MG63 (cell line): Measurements from ENCODE around the gene PER3. TPM values are rescaled to one million over a fixed set of nuclear protein-coding genes. Genes with fewer than 3 reads are reported as not detected.
"Not testable (repeated sequence)": the region's sequence is repeated elsewhere in the genome, so short reads cannot be mapped to it uniquely, and the experiment has no call there.

ENCODE experiments used
- DNase-seq: peaks from one replicate; pipeline ENCODE4 v3.0.0-alpha.2; 2020
- H3K27me3 ChIP-seq: fragments of 250-450 bp; sonication (Bioruptor Pico); 2 replicates; pipeline ENCODE4 v1.5.1; 2020; ENCODE audit warnings: mild to moderate bottlenecking, moderate library complexity
- H3K36me3 ChIP-seq: fragments of 250-450 bp; sonication (Bioruptor Pico); 2 replicates; pipeline ENCODE4 v1.5.1; 2020; ENCODE audit warnings: mild to moderate bottlenecking, moderate library complexity
- H3K4me3 ChIP-seq: fragments of 250-450 bp; sonication (Bioruptor Pico); 2 replicates; pipeline ENCODE4 v1.5.1; 2020; ENCODE audit warnings: mild to moderate bottlenecking, moderate library complexity
- H3K9me3 ChIP-seq: fragments of 250-450 bp; sonication (Bioruptor Pico); 2 replicates; pipeline ENCODE4 v1.5.1; 2020; ENCODE audit warnings: mild to moderate bottlenecking, moderate library complexity
- total RNA-seq: library from RNA; depleted of rRNA; stranded (reverse); fragments of >200 nt; shearing (Covaris generic); gene quantifications from 2 replicates; pipeline ENCODE4 v1.2.3, GENCODE V29; 2014; ENCODE audit warnings: low replicate concordance

The PER3 gene
- total RNA-seq, 1 experiment from 2014 or later, result 1.2 TPM

DNA sequence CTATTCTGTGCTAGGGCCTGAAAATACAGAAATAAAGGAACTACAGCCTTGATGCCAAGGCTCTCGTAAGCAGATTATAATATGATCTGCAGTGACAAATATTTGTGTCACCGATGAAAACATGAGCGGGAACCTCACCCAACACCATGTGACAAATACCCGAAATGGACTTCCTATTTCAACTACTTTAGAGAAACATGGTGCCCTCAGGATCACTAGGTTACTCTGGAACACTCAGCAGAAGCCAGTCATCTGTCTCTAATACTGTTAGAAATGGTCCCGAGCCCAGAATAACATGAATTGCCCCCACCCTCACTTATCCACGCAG, 13.5 kb upstream of the PER3 start:
- H3K4me3 ChIP-seq, result peak overlapping the region; percentile 71
- no peak for DNase-seq
- H3K27me3 ChIP-seq, result no peaks in the 10 kb centered on the region
- H3K36me3 ChIP-seq, result peaks cover 26% of the 10 kb centered on the region
- H3K9me3 ChIP-seq, result no peaks in the 10 kb centered on the region; the same call in 1 of the 2 replicates

DNA sequence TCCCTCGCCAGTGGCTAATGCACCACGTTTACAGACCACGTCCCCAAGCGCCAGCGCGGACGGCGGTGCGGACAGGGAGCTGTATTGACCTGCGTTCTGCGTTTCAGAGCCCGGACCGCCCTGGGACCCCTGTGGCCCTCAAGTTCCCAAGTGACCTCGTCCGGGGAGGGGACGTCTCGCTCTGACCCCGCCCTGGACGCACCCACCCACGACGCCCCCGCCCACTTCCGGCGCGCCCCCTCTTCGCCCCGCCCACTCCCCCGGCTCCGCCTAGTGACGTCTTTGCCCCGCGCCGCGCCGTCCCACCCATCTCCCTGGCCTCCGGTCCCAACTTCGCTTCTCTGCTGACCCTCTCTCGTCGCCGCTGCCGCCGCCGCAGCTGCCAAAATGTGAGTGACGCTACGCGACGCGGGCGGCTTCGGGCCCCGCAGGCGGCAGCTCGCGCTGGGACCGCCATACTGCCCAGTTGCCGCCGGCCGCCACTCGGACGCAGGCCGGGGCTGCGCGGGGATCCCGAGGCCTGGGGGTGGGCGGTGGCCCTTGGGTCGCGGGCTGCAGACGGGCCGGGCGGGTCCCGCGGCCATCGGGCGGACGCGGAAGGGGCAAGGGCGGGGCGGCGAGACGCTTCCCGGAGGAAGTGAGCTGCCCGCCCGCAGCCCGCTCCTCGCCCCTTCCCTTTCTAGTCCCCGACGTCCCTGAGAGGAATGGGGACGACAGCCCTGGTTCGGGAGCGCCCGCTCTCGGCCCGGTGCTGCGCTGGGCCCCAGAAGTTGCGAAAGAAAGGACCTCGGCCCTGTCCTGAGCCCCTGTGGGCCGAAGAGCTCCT, 12.9 kb upstream of the PER3 start, which contains the start of gene VAMP3:
TSS of gene VAMP3 (plus strand) at position 300 of the 826 bp plus-strand sequence. CDS start at position 388, 88 bp downstream.
- Histone ChIP-seq H3K9me3 (no peaks in the 10 kb centered on the region; the same call in 1 of the 2 replicates), H3K4me3 (peak within 1 kb of the TSS; percentile 71), H3K27me3 (no peaks in the 10 kb centered on the region), H3K36me3 (peaks cover 27% of the 10 kb centered on the region)
- peak; percentile 77 for DNase-seq

GRCh38 chr1:7771823-7772299, 12.2 kb upstream of the PER3 start:
- H3K9me3 ChIP-seq, result no peaks in the 10 kb centered on the region; the same call in 1 of the 2 replicates
- H3K27me3 ChIP-seq, result no peaks in the 10 kb centered on the region
- H3K36me3 ChIP-seq, result peaks cover 29% of the 10 kb centered on the region
- peak overlapping the region; percentile 71 for H3K4me3 ChIP-seq
- no peak for DNase-seq

- DNase-seq, result no peak
- no peak overlapping the region for H3K4me3 ChIP-seq
- H3K9me3 ChIP-seq, result no peaks in the 10 kb centered on the region
- no peaks in the 10 kb centered on the region for H3K27me3 ChIP-seq
- peaks cover 53% of the 10 kb centered on the region for H3K36me3 ChIP-seq
Observed at GRCh38 chr1:7777591-7777990, 6.5 kb upstream of the PER3 start.

DNA sequence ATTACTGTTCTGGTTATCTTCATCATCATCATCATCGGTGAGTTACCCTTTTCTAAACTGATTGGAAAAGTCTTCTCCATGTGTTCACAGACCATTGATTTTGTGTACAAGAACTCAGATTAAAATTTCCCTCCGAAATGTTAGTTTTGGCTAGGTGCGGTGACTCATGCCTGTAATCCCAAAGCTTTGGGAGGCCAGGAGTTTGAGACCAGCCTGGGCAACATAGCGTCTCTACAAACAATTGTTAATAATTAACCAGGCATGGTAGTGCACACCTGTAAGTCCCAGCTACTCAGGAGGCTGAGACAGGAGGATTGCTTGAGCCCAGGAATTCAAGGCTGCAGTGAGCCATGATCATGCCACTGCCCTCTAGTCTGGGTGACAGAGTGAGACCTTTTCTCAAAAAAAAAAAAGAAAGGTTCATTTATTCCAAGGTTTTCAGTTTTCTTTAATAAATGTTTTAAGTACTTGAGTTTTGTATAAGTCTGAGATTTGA, 5.9 kb upstream of the PER3 start:
- H3K36me3 ChIP-seq, result peaks cover 47% of the 10 kb centered on the region
- DNase-seq, result no peak
- no peaks in the 10 kb centered on the region for H3K9me3 ChIP-seq
- no peak overlapping the region for H3K4me3 ChIP-seq
- H3K27me3 ChIP-seq, result no peaks in the 10 kb centered on the region

DNA sequence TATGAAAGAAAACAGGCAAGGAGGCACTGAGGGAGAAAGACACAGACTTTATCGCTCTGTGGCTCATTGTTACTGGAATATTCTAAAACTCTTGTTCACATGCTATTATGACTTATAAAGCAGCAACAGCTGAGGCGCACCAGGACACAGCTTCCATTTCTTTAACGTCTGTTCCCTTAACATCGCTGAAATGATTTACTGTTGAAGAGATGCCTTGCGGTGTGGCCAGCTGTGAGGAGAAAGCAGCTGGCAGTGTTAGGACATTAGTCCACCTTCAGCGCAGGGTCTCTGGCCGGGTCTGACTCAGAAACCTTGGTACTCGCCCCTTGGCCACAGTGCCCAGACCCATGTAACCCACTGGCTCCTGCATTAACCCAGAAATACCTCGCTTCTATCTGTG, 3.1 kb upstream of the PER3 start:
- no peaks in the 10 kb centered on the region for H3K27me3 ChIP-seq
- H3K9me3 ChIP-seq, result no peaks in the 10 kb centered on the region
- peaks cover 30% of the 10 kb centered on the region for H3K36me3 ChIP-seq
- no peak overlapping the region for H3K4me3 ChIP-seq
- DNase-seq, result no peak

DNA sequence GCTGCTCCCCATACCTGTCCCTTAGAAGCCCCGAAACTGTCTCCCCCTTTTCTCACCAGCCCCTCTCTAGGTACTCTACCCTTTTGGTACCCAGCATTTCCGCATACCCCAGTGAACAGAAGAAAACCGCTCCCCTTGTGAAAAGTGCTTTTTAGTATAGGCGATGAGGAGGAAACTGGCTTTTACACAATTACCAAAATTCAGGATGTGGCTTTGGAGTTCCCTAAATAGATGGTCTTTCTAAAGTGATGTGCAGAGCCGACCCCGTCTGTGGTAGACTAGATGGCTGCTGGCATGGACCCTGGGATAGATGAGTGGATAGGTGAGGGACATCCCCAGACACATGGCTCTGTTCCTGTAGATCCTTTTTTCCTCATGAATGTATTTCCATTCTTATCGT, 2.6 kb upstream of the PER3 start:
- no peak for DNase-seq
- Histone ChIP-seq H3K36me3 (peaks cover 30% of the 10 kb centered on the region), H3K9me3 (no peaks in the 10 kb centered on the region), H3K4me3 (no peak overlapping the region), H3K27me3 (no peaks in the 10 kb centered on the region)

DNA sequence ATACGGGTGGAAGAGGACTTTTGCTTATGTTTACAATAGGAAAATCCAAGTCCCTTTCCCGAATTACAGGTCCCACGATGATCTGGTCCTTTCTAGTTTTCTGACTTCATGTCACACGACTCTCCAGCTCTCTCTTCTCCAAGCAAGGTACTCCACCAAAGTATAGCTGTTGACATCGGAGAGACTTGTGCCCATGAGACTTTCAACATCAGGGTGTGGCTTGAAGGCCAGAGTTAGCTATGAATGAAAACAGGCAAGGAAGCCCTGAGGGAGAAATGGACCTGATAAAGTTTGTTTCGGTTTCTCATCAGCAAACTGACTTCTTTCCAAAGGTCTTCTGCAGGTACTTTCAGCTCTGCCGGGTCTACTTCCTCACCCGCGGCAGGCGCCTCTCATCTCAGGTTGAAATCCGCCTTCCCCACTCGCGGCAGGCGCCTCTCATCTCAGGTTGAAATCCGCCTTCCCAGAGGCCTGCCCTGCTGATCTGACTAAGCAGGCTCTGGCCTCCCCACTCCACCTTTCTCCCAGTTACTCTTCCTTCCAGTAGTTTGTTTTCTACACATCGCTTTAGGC, 2.1 kb upstream of the PER3 start:
- DNase-seq, result no peak
- no peaks in the 10 kb centered on the region for H3K9me3 ChIP-seq
- peaks cover 27% of the 10 kb centered on the region for H3K36me3 ChIP-seq

GRCh38 chr1:7783178-7783711, 846 bp upstream of the PER3 start:
- peak overlapping the region; percentile 47 for H3K4me3 ChIP-seq
- H3K9me3 ChIP-seq, result no peaks in the 10 kb centered on the region
- H3K36me3 ChIP-seq, result peaks cover 15% of the 10 kb centered on the region
- peak; percentile 88 for DNase-seq
- no peaks in the 10 kb centered on the region for H3K27me3 ChIP-seq

More for the DNA sequence above, 2.1 kb upstream of the PER3 start:
- Histone ChIP-seq H3K4me3 (no peak overlapping the region), H3K27me3 (no peaks in the 10 kb centered on the region)

- Histone ChIP-seq H3K36me3 (peaks cover 9% of the 10 kb centered on the region), H3K27me3 (no peaks in the 10 kb centered on the region), H3K9me3 (no peaks in the 10 kb centered on the region), H3K4me3 (no peak overlapping the region)
- no peak for DNase-seq
Observed at GRCh38 chr1:7784492-7785071, 491 bp downstream of the PER3 start.

DNA sequence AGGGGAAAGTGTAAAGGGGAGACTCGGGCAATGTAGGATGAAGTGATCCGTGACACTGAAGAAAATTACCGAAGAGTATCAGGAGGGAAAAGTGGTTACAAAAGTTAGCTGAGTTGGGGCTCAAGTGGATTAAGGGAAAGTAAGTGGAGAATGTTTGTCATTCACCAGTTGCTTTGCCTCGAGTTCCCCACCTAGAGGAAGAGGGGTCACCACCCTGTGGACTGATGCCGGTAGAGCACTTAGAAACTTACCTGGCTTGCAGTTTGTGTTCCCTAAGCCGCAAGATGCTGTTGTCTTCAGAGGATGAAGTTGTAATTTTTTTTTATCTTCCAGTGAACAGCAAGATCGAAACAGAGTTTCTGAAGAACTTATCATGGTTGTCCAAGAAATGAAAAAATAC, 1.0 kb downstream of the PER3 start:
- no peak overlapping the region for H3K4me3 ChIP-seq
- no peaks in the 10 kb centered on the region for H3K9me3 ChIP-seq
- DNase-seq, result no peak
- H3K36me3 ChIP-seq, result peaks cover 13% of the 10 kb centered on the region
- no peaks in the 10 kb centered on the region for H3K27me3 ChIP-seq

DNA sequence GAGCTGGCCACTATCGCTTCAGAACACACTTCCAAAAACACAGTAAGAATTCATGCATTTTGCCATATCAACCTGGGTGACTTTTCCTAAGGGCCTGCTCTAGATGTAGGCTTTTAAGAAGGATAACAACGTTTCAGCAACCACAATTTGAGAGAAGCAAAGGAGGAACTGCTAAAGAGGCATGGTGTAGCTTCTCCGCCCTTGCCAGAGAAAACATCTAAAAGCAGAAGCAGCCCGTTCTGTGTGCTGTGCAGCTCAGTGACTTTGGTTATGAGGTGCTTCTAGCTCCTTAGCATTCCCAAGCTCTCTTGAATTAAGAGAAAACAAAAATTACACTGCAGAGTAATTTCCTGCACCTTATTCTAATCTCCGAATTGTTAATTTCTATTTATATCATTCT, 2.7 kb downstream of the PER3 start:
- H3K36me3 ChIP-seq, result peaks cover 17% of the 10 kb centered on the region
- H3K4me3 ChIP-seq, result no peak overlapping the region
- H3K27me3 ChIP-seq, result no peaks in the 10 kb centered on the region
- H3K9me3 ChIP-seq, result peaks cover 10% of the 10 kb centered on the region; the same call in 1 of the 2 replicates
- DNase-seq, result no peak

DNA sequence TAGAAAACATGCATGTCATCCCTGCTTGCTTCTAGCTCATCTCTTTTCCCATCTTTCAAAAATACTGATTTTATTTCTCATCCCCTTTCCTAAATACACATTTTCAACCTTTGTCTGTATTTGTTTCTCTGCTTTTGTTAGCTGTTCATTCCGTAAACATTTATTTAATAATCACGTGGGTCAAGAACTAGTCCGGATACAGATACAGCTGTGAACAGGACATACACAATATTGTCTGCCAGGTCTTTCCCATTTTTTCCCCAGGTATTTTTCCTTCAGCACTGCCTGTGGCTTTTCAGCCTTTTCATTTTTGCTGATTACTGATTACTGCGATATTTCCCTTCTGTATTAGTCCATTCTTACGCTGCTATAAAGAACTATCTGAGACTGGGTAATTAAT, 5.7 kb downstream of the PER3 start:
- peaks cover 11% of the 10 kb centered on the region; the same call in 1 of the 2 replicates for H3K9me3 ChIP-seq
- DNase-seq, result no peak
- H3K4me3 ChIP-seq, result no peak overlapping the region
- no peaks in the 10 kb centered on the region for H3K27me3 ChIP-seq
- H3K36me3 ChIP-seq, result peaks cover 19% of the 10 kb centered on the region

DNA sequence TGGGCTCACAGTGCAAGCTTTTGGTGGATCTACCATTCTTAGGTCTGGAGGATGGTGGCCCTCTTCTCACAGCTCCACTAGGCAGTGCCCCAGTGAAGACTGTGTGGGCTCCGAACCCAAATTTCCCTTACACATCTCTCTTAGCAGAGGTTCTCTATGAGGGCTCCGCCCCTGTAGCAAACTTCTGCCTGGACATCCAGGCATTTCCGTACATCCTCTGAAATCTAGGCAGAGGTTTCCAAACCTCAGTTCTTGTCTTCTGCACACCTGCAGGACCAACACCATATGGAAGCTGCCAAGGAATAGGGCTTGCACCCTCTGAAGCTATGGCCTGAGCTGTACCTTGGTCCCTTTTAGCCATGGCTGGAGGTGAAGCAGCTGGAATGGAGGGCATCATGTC, 6.9 kb downstream of the PER3 start:
- H3K4me3 ChIP-seq, DNase-seq, H3K27me3 ChIP-seq: not testable (repeated sequence)
- H3K9me3 ChIP-seq, result peaks cover 11% of the 10 kb centered on the region; the same call in 1 of the 2 replicates
- H3K36me3 ChIP-seq, result peaks cover 19% of the 10 kb centered on the region

- H3K27me3 ChIP-seq, result no peaks in the 10 kb centered on the region
- no peak for DNase-seq
- no peak overlapping the region for H3K4me3 ChIP-seq
- peaks cover 7% of the 10 kb centered on the region for H3K36me3 ChIP-seq
- peaks cover 11% of the 10 kb centered on the region; the same call in 1 of the 2 replicates for H3K9me3 ChIP-seq
Observed at GRCh38 chr1:7795406-7795805, 11.3 kb downstream of the PER3 start.

DNA sequence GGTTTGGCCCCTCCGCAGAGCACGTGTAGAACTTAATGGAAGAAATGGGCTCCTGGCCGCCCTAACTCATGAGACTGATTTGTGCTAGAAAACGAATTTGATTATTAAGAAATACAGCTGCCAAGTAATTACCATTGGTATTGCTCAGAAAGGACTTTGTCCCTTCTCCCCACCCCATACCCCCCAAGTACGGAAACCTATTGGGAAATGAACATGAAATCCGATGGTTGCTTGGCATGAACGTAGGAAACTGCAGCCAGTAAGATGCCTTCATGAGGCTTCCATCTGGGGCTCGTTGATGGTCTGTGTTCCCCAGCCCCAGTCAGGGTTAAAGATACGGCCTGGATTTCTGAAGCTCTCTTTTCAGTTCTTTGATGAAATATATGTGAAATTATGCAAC, 21.4 kb downstream of the PER3 start:
- Histone ChIP-seq H3K27me3 (no peaks in the 10 kb centered on the region), H3K4me3 (no peak overlapping the region), H3K9me3 (no peaks in the 10 kb centered on the region), H3K36me3 (peaks cover 6% of the 10 kb centered on the region; the same call in 1 of the 2 replicates)
- no peak for DNase-seq
